Measurements from ENCODE around the gene SEZ6.

The SEZ6 gene

GRCh38 chr17:29032857-29033197 lies 27.0 kb upstream of the SEZ6 start:
- no peaks in the 10 kb centered on the region for H3K9me3 ChIP-seq (ENCODE audit: control insufficient read depth, low read length)
- WGBS, 2 experiments (ENCODE audit: insufficient coverage in 2 of 2) = 19 to 23% methylated on average over 3 of the region's 6 CpGs
- peaks cover 12% of the 10 kb centered on the region for H3K4me1 ChIP-seq (ENCODE audit: control insufficient read depth, insufficient read depth, low read length, poor library complexity, severe bottlenecking)
- no peaks in the 10 kb centered on the region for H3K36me3 ChIP-seq (ENCODE audit: control insufficient read depth, insufficient read depth, low read length)
- no peak overlapping the region for H3K4me3 ChIP-seq (ENCODE audit: extremely low read depth, insufficient read depth, low read length, poor library complexity, severe bottlenecking)
- H3K27ac ChIP-seq (ENCODE audit: low read depth, low read length, severe bottlenecking) = no peak overlapping the region

GRCh38 chr17:29032013-29032856 lies 26.4 kb upstream of the SEZ6 start:
- Histone ChIP-seq H3K4me3 (ENCODE audit: extremely low read depth, insufficient read depth, low read length, poor library complexity, severe bottlenecking) (no peak overlapping the region), H3K36me3 (ENCODE audit: control insufficient read depth, insufficient read depth, low read length) (no peaks in the 10 kb centered on the region), H3K27ac (ENCODE audit: low read depth, low read length, severe bottlenecking) (no peak overlapping the region), H3K4me1 (ENCODE audit: control insufficient read depth, insufficient read depth, low read length, poor library complexity, severe bottlenecking) (peaks cover 12% of the 10 kb centered on the region), H3K9me3 (ENCODE audit: control insufficient read depth, low read length) (no peaks in the 10 kb centered on the region)
- 26 to 31% methylated on average over 8 to 9 of the region's 11 CpGs for WGBS, 2 experiments (ENCODE audit: insufficient coverage in 2 of 2)

GRCh38 chr17:29031488-29031887 lies 25.7 kb upstream of the SEZ6 start:
- Histone ChIP-seq H3K4me3 (ENCODE audit: extremely low read depth, insufficient read depth, low read length, poor library complexity, severe bottlenecking) (no peak overlapping the region), H3K27ac (ENCODE audit: low read depth, low read length, severe bottlenecking) (no peak overlapping the region), H3K36me3 (ENCODE audit: control insufficient read depth, insufficient read depth, low read length) (no peaks in the 10 kb centered on the region), H3K9me3 (ENCODE audit: control insufficient read depth, low read length) (no peaks in the 10 kb centered on the region), H3K4me1 (ENCODE audit: control insufficient read depth, insufficient read depth, low read length, poor library complexity, severe bottlenecking) (peaks cover 12% of the 10 kb centered on the region)
- WGBS, 2 experiments (ENCODE audit: insufficient coverage in 2 of 2) = 72 to 85% methylated on average over 3 to 5 of the region's 5 CpGs

GRCh38 chr17:29024316-29024952 lies 18.6 kb upstream of the SEZ6 start:
- Histone ChIP-seq H3K4me1 (ENCODE audit: control insufficient read depth, insufficient read depth, low read length, poor library complexity, severe bottlenecking) (peaks cover 5% of the 10 kb centered on the region), H3K4me3 (ENCODE audit: extremely low read depth, insufficient read depth, low read length, poor library complexity, severe bottlenecking) (no peak overlapping the region), H3K27ac (ENCODE audit: low read depth, low read length, severe bottlenecking) (no peak overlapping the region), H3K9me3 (ENCODE audit: control insufficient read depth, low read length) (no peaks in the 10 kb centered on the region), H3K36me3 (ENCODE audit: control insufficient read depth, insufficient read depth, low read length) (no peaks in the 10 kb centered on the region)
- 50% methylated on average over 1 of the region's 6 CpGs; no CpG with 5 or more reads in 1 of the 2 experiments for WGBS, 2 experiments (ENCODE audit: insufficient coverage in 2 of 2)

- Histone ChIP-seq H3K4me3 (ENCODE audit: extremely low read depth, insufficient read depth, low read length, poor library complexity, severe bottlenecking) (no peak overlapping the region), H3K4me1 (ENCODE audit: control insufficient read depth, insufficient read depth, low read length, poor library complexity, severe bottlenecking) (peaks cover 12% of the 10 kb centered on the region), H3K27ac (ENCODE audit: low read depth, low read length, severe bottlenecking) (no peak overlapping the region), H3K36me3 (ENCODE audit: control insufficient read depth, insufficient read depth, low read length) (no peaks in the 10 kb centered on the region), H3K9me3 (ENCODE audit: control insufficient read depth, low read length) (no peaks in the 10 kb centered on the region)
- WGBS, 2 experiments (ENCODE audit: insufficient coverage in 2 of 2) = 95 to 97% methylated on average over 5 of the region's 7 CpGs
These were observed 16.2 kb upstream of the SEZ6 start for GRCh38 chr17:29022074-29022473.

GRCh38 chr17:29021226-29021625 lies 15.4 kb upstream of the SEZ6 start:
- 87 to 91% methylated on average over 7 of the region's 7 CpGs for WGBS, 2 experiments (ENCODE audit: insufficient coverage in 2 of 2)
- H3K4me1 ChIP-seq (ENCODE audit: control insufficient read depth, insufficient read depth, low read length, poor library complexity, severe bottlenecking) = peaks cover 12% of the 10 kb centered on the region
- H3K4me3 ChIP-seq (ENCODE audit: extremely low read depth, insufficient read depth, low read length, poor library complexity, severe bottlenecking) = no peak overlapping the region
- no peaks in the 10 kb centered on the region for H3K36me3 ChIP-seq (ENCODE audit: control insufficient read depth, insufficient read depth, low read length)
- H3K9me3 ChIP-seq (ENCODE audit: control insufficient read depth, low read length) = no peaks in the 10 kb centered on the region
- no peak overlapping the region for H3K27ac ChIP-seq (ENCODE audit: low read depth, low read length, severe bottlenecking)

- no peaks in the 10 kb centered on the region for H3K36me3 ChIP-seq (ENCODE audit: control insufficient read depth, insufficient read depth, low read length)
- no peak overlapping the region for H3K27ac ChIP-seq (ENCODE audit: low read depth, low read length, severe bottlenecking)
- peaks cover 12% of the 10 kb centered on the region for H3K4me1 ChIP-seq (ENCODE audit: control insufficient read depth, insufficient read depth, low read length, poor library complexity, severe bottlenecking)
- H3K9me3 ChIP-seq (ENCODE audit: control insufficient read depth, low read length) = no peaks in the 10 kb centered on the region
- no peak overlapping the region for H3K4me3 ChIP-seq (ENCODE audit: extremely low read depth, insufficient read depth, low read length, poor library complexity, severe bottlenecking)
- WGBS, 2 experiments (ENCODE audit: insufficient coverage in 2 of 2) = 91 to 92% methylated on average over 6 to 7 of the region's 8 CpGs
These were observed 14.7 kb upstream of the SEZ6 start for GRCh38 chr17:29020576-29020975.

- Histone ChIP-seq H3K36me3 (ENCODE audit: control insufficient read depth, insufficient read depth, low read length) (no peaks in the 10 kb centered on the region), H3K27ac (ENCODE audit: low read depth, low read length, severe bottlenecking) (no peak overlapping the region), H3K4me1 (ENCODE audit: control insufficient read depth, insufficient read depth, low read length, poor library complexity, severe bottlenecking) (peaks cover 12% of the 10 kb centered on the region), H3K4me3 (ENCODE audit: extremely low read depth, insufficient read depth, low read length, poor library complexity, severe bottlenecking) (no peak overlapping the region), H3K9me3 (ENCODE audit: control insufficient read depth, low read length) (no peaks in the 10 kb centered on the region)
- WGBS, 2 experiments (ENCODE audit: insufficient coverage in 2 of 2) = 48 to 57% methylated on average over 19 to 32 of the region's 39 CpGs
These were observed 13.8 kb upstream of the SEZ6 start for GRCh38 chr17:29019475-29020181.

- Histone ChIP-seq H3K27ac (ENCODE audit: low read depth, low read length, severe bottlenecking) (no peak overlapping the region), H3K4me3 (ENCODE audit: extremely low read depth, insufficient read depth, low read length, poor library complexity, severe bottlenecking) (no peak overlapping the region)
- WGBS, 2 experiments (ENCODE audit: insufficient coverage in 2 of 2) = 67 to 75% methylated on average over 1 to 2 of the region's 6 CpGs
These were observed 13.1 kb upstream of the SEZ6 start for GRCh38 chr17:29018788-29019474.

GRCh38 chr17:29016345-29017210 lies 10.7 kb upstream of the SEZ6 start:
- 81% methylated on average over 8 to 11 of the region's 13 CpGs for WGBS, 2 experiments (ENCODE audit: insufficient coverage in 2 of 2)
- Histone ChIP-seq H3K27ac (ENCODE audit: low read depth, low read length, severe bottlenecking) (no peak overlapping the region), H3K9me3 (ENCODE audit: control insufficient read depth, low read length) (no peaks in the 10 kb centered on the region), H3K36me3 (ENCODE audit: control insufficient read depth, insufficient read depth, low read length) (no peaks in the 10 kb centered on the region), H3K4me1 (ENCODE audit: control insufficient read depth, insufficient read depth, low read length, poor library complexity, severe bottlenecking) (peaks cover 12% of the 10 kb centered on the region), H3K4me3 (ENCODE audit: extremely low read depth, insufficient read depth, low read length, poor library complexity, severe bottlenecking) (no peak overlapping the region)

More at GRCh38 chr17:29018788-29019474, 13.1 kb upstream of the SEZ6 start:
- Histone ChIP-seq H3K4me1 (ENCODE audit: control insufficient read depth, insufficient read depth, low read length, poor library complexity, severe bottlenecking) (peaks cover 12% of the 10 kb centered on the region), H3K9me3 (ENCODE audit: control insufficient read depth, low read length) (no peaks in the 10 kb centered on the region), H3K36me3 (ENCODE audit: control insufficient read depth, insufficient read depth, low read length) (no peaks in the 10 kb centered on the region)

All from mesodermal cell (in vitro differentiated cells).